ENCODE results near the gene POLR2L. TPM values are rescaled to one million over a fixed set of nuclear protein-coding genes. Genes with fewer than 3 reads are reported as not detected.

POLR2L gene
- total RNA-seq, 1 experiment from 2014 or later = 211 TPM

DNA sequence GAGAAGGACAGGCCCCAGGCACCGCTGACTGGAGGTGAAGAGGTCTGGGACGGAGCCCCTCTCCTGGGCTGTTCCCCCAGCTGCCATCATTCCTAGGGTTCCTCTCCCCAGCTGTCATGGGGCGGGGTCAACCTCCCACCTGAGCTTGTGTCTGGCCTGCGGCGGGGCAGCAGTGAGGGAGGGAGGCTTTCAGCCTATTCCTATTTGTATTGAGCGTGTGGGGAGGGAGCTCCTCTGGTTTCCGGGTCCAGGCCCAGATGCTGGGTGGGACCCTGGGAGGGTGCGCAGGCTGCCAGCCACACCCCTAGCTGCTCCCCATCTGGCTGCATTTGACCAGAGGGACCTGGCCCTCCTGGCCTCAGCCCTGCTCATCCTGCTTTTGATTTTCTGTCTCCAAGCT is 14.1 kb upstream of the POLR2L start:
- RAD21 ChIA-PET (ENCODE audit: low non-redundant PET in 1 of 2, low total read pairs in 2 of 2, uncharacterized antibody in 2 of 2, unreplicated experiment in 2 of 2) = no interaction called here
- CTCF ChIA-PET = interaction anchor here (0.9 to 1.8 kb wide), 5 partner anchors 8 to 22 kb away, joined by 3 to 8 read pairs (median 3); partner anchors contain the start of gene TSPAN4
- H3K27ac ChIP-seq (ENCODE audit: low read depth, low read length) = no peak overlapping the region
- ATAC-seq (peak; percentile 52), DNase-seq (ENCODE audit: low read depth, low spot score) (no peak)
- intact Hi-C loops (cut with micrococcal nuclease) = no loop called here
- H3K27me3 ChIP-seq (ENCODE audit: insufficient read depth, low read length) = no peaks in the 10 kb centered on the region
- no peak overlapping the region for H3K9ac ChIP-seq (ENCODE audit: low read length)
- no peak overlapping the region for H3K4me2 ChIP-seq (ENCODE audit: low read length)
- H3K9me2 ChIP-seq (ENCODE audit: insufficient read depth) = no peaks in the 10 kb centered on the region
- H3K79me2 ChIP-seq (ENCODE audit: insufficient read depth, low read length) = no peaks in the 10 kb centered on the region
- no peak overlapping the region for H3K4me3 ChIP-seq (replicated peaks in 1 of 2; ENCODE audit: low read depth in 1 of 2, low read length in 2 of 2)
- no peaks in the 10 kb centered on the region for H3K36me3 ChIP-seq (ENCODE audit: control insufficient read depth in 1 of 2, insufficient read depth in 2 of 2, low read length in 2 of 2)
- peak in 2 of 3 experiments; percentile 25 to 27; a peak in 1 of 6 replicates for TF ChIP-seq CTCF (IDR thresholded peaks at IDR 0.05 in 2 of 3, conservative IDR thresholded peaks at IDR 0.05 in 1 of 3; ENCODE audit: borderline replicate concordance in 1 of 3, insufficient read depth in 1 of 3, low read depth in 2 of 3, low read length in 2 of 3)
- no peak for TF ChIP-seq JUND (IDR thresholded peaks at IDR 0.05)
- peaks cover 7 to 17% of the 10 kb centered on the region in 2 experiments for H3K4me1 ChIP-seq (ENCODE audit: control insufficient read depth in 1 of 2, insufficient read depth in 2 of 2, low read length in 2 of 2)
- no peaks in the 10 kb centered on the region for H3K9me3 ChIP-seq (ENCODE audit: control insufficient read depth in 1 of 2, insufficient read depth in 1 of 2, low read depth in 1 of 2, low read length in 2 of 2)
- POLR2A ChIA-PET = interaction anchor here (0.9 kb wide), 1 partner anchor 10 kb away, joined by 3 read pairs; no protein-coding TSS in a partner anchor
- H2AFZ ChIP-seq (ENCODE audit: low read depth, low read length, poor library complexity, severe bottlenecking) = no peak overlapping the region
- no peaks in the 10 kb centered on the region for H4K20me1 ChIP-seq (ENCODE audit: insufficient read depth)
- no TSS peak for BruUV-seq (replicated peaks)

GRCh38 chr11:855796-856195 is 13.5 kb upstream of the POLR2L start:
- Histone ChIP-seq H3K36me3 (ENCODE audit: control insufficient read depth in 1 of 2, insufficient read depth in 2 of 2, low read length in 2 of 2) (no peaks in the 10 kb centered on the region), H3K9ac (ENCODE audit: low read length) (no peak overlapping the region), H3K27me3 (ENCODE audit: insufficient read depth, low read length) (no peaks in the 10 kb centered on the region), H2AFZ (ENCODE audit: low read depth, low read length, poor library complexity, severe bottlenecking) (no peak overlapping the region), H3K9me2 (ENCODE audit: insufficient read depth) (no peaks in the 10 kb centered on the region), H3K4me2 (ENCODE audit: low read length) (no peak overlapping the region), H4K20me1 (ENCODE audit: insufficient read depth) (no peaks in the 10 kb centered on the region), H3K79me2 (ENCODE audit: insufficient read depth, low read length) (no peaks in the 10 kb centered on the region), H3K4me3 (replicated peaks in 1 of 2; ENCODE audit: low read depth in 1 of 2, low read length in 2 of 2) (no peak overlapping the region), H3K4me1 (ENCODE audit: control insufficient read depth in 1 of 2, insufficient read depth in 2 of 2, low read length in 2 of 2) (peaks cover 7 to 17% of the 10 kb centered on the region in 2 experiments), H3K9me3 (ENCODE audit: control insufficient read depth in 1 of 2, insufficient read depth in 1 of 2, low read depth in 1 of 2, low read length in 2 of 2) (no peaks in the 10 kb centered on the region), H3K27ac (ENCODE audit: low read depth, low read length) (no peak overlapping the region)
- intact Hi-C loops (cut with micrococcal nuclease) = no loop called here
- no TSS peak for BruUV-seq (replicated peaks)
- TF ChIP-seq CTCF (IDR thresholded peaks at IDR 0.05 in 2 of 3, conservative IDR thresholded peaks at IDR 0.05 in 1 of 3; ENCODE audit: borderline replicate concordance in 1 of 3, insufficient read depth in 1 of 3, low read depth in 2 of 3, low read length in 2 of 3) = no peak
- no peak for TF ChIP-seq FOSL1 (IDR thresholded peaks at IDR 0.05; ENCODE audit: low read depth)
- no peak for TF ChIP-seq JUND (IDR thresholded peaks at IDR 0.05)
- TF ChIP-seq ELF1 (IDR thresholded peaks at IDR 0.05; ENCODE audit: borderline replicate concordance, low read depth) = no peak
- no peak for TF ChIP-seq ATF3 (IDR thresholded peaks at IDR 0.05)
- no peak for TF ChIP-seq SIN3A (IDR thresholded peaks at IDR 0.05; ENCODE audit: low read depth)
- TF ChIP-seq RAD21 (IDR thresholded peaks at IDR 0.05; ENCODE audit: low read depth) = no peak
- TF ChIP-seq POLR2A (IDR thresholded peaks at IDR 0.05; ENCODE audit: borderline replicate concordance, extremely low read depth, insufficient read depth, insufficient read length) = no peak
- TF ChIP-seq YY1 (IDR thresholded peaks at IDR 0.05; ENCODE audit: extremely low read depth, insufficient replicate concordance, low read depth, low read length) = no peak
- TF ChIP-seq TCF7L2 (IDR thresholded peaks at IDR 0.05; ENCODE audit: borderline replicate concordance, extremely low read depth, insufficient read depth, insufficient read length) = no peak
- ChIA-PET POLR2A (interaction anchor here (0.9 kb wide), 1 partner anchor 10 kb away, joined by 3 read pairs; no protein-coding TSS in a partner anchor), CTCF (interaction anchor here (0.9 to 1.8 kb wide), 4 partner anchors 7 to 17 kb away, joined by 3 to 8 read pairs (median 5); partner anchors contain the start of gene TSPAN4), RAD21 (ENCODE audit: low non-redundant PET in 1 of 2, low total read pairs in 2 of 2, uncharacterized antibody in 2 of 2, unreplicated experiment in 2 of 2) (no interaction called here)
- ATAC-seq (no peak), DNase-seq (ENCODE audit: low read depth, low spot score) (no peak)
